GM18951 (cell line): Measurements from ENCODE around the gene HTT.

Experiments used
- POLR2A ChIP-seq: IDR thresholded peaks from 4 replicates; pipeline ENCODE4 v1.6.1; 2011; ENCODE audit warnings: mild to moderate bottlenecking; ENCODE audit not compliant: insufficient read length, insufficient read depth; ENCODE audit errors: extremely low read depth
- in situ Hi-C: fragments of 300-500 bp; cut with MboI; formaldehyde crosslinking; loops from one replicate; pipeline ENCODE4 v1.12.0; 2022; ENCODE audit warnings: low sequenced_read_pairs, mixed read lengths, inconsistent platforms; ENCODE audit not compliant: unreplicated experiment

HTT gene

GRCh38 chr4:3223956-3224748, 149.7 kb downstream of the HTT start:
- TF ChIP-seq POLR2A = no peak
- in situ Hi-C loops = no loop called here

- TF ChIP-seq POLR2A = no peak
- in situ Hi-C loops = no loop called here
Measured at GRCh38 chr4:3225071-3225850, 150.8 kb downstream of the HTT start.

- in situ Hi-C loops = no loop called here
- no peak for TF ChIP-seq POLR2A
Measured at GRCh38 chr4:3225936-3226335, 151.5 kb downstream of the HTT start.

GRCh38 chr4:3226467-3226866, 152.0 kb downstream of the HTT start:
- no peak for TF ChIP-seq POLR2A
- in situ Hi-C loops = no loop called here

GRCh38 chr4:3226944-3227343, 152.5 kb downstream of the HTT start:
- in situ Hi-C loops = no loop called here
- no peak for TF ChIP-seq POLR2A

- TF ChIP-seq POLR2A = no peak
- in situ Hi-C loops = no loop called here
Measured at GRCh38 chr4:3227878-3228675, 153.6 kb downstream of the HTT start.

GRCh38 chr4:3228881-3229280, 154.4 kb downstream of the HTT start:
- no peak for TF ChIP-seq POLR2A
- in situ Hi-C loops = no loop called here

GRCh38 chr4:3229328-3229727, 154.8 kb downstream of the HTT start:
- in situ Hi-C loops = no loop called here
- TF ChIP-seq POLR2A = no peak

GRCh38 chr4:3229964-3230363, 155.5 kb downstream of the HTT start:
- in situ Hi-C loops = no loop called here
- no peak for TF ChIP-seq POLR2A

- TF ChIP-seq POLR2A = no peak
- in situ Hi-C loops = no loop called here
Measured at GRCh38 chr4:3231471-3231870, 157.0 kb downstream of the HTT start.

- no peak for TF ChIP-seq POLR2A
- in situ Hi-C loops = no loop called here
Measured at GRCh38 chr4:3232001-3232400, 157.5 kb downstream of the HTT start.

- in situ Hi-C loops = no loop called here
- no peak for TF ChIP-seq POLR2A
Measured at GRCh38 chr4:3232871-3233271, 158.4 kb downstream of the HTT start.

GRCh38 chr4:3233391-3234071, 159.1 kb downstream of the HTT start:
- in situ Hi-C loops = no loop called here
- TF ChIP-seq POLR2A = no peak
